ENCODE measurements around the gene DSC2.

DNA sequence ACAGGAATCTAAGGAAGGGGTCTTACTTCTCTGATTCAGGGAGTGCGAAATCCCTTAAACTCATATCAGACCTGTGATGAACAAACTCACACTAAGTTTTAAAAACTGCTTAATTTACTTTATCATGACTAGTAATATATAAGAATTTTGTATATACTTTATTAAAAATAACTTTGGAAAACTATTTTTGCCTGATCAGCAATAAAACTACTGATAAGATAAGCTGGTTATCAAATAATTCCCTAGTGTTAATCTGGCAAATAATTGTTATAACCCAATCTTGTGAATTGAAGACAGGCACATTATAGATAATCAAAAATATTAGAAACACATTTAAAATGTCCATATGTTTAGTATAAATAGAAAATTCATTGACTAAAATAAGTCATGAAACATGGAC, 36.0 kb downstream of the DSC2 start:
- TF ChIP-seq, protein P1, sequence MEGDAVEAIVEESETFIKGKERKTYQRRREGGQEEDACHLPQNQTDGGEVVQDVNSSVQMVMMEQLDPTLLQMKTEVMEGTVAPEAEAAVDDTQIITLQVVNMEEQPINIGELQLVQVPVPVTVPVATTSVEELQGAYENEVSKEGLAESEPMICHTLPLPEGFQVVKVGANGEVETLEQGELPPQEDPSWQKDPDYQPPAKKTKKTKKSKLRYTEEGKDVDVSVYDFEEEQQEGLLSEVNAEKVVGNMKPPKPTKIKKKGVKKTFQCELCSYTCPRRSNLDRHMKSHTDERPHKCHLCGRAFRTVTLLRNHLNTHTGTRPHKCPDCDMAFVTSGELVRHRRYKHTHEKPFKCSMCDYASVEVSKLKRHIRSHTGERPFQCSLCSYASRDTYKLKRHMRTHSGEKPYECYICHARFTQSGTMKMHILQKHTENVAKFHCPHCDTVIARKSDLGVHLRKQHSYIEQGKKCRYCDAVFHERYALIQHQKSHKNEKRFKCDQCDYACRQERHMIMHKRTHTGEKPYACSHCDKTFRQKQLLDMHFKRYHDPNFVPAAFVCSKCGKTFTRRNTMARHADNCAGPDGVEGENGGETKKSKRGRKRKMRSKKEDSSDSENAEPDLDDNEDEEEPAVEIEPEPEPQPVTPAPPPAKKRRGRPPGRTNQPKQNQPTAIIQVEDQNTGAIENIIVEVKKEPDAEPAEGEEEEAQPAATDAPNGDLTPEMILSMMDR (IDR thresholded peaks at IDR 0.05): no peak
- TF ChIP-seq POLR2AphosphoS5 (IDR thresholded peaks at IDR 0.05): no peak

All from gastroesophageal sphincter (tissue), 3 donors.